ENCODE results near the gene USP17L5.
"Not testable (repeated sequence)": the region's sequence is repeated elsewhere in the genome, so short reads cannot be mapped to it uniquely, and the experiment has no call there.

Gene USP17L5

GRCh38 chr4:9339103-9339502 is at the start of gene USP17L5:
Gene USP17L5 (plus strand): TSS chr4:9339403. CDS start chr4:9339403, 0 bp downstream.
- not testable (repeated sequence) for DNase-seq

- not testable (repeated sequence) for DNase-seq
Measured at GRCh38 chr4:9324191-9324590, 15.0 kb upstream of the USP17L5 start.

- not testable (repeated sequence) for DNase-seq
Measured at GRCh38 chr4:9324865-9325264, 14.3 kb upstream of the USP17L5 start, which contains the start of gene USP17L24. Gene USP17L24 (plus strand): TSS chr4:9325165. CDS start chr4:9325165, 0 bp downstream.

GRCh38 chr4:9329611-9330010 is 9.6 kb upstream of the USP17L5 start, which contains the start of gene USP17L25:
Gene USP17L25 (plus strand): TSS chr4:9329911. CDS start chr4:9329911, 0 bp downstream.
- not testable (repeated sequence) for DNase-seq

GRCh38 chr4:9334358-9334757 is 4.8 kb upstream of the USP17L5 start, which contains the start of gene USP17L26:
Gene USP17L26 (plus strand): TSS chr4:9334658. CDS start chr4:9334658, 0 bp downstream.
- DNase-seq = not testable (repeated sequence)

GRCh38 chr4:9343848-9344247 is 4.6 kb downstream of the USP17L5 start, which contains the start of gene USP17L27:
Gene USP17L27 (plus strand): TSS chr4:9344148. CDS start chr4:9344148, 0 bp downstream.
- not testable (repeated sequence) for DNase-seq

GRCh38 chr4:9348593-9348992 is 9.4 kb downstream of the USP17L5 start, which contains the start of gene USP17L28:
Gene USP17L28 (plus strand): TSS chr4:9348893. CDS start chr4:9348893, 0 bp downstream.
- not testable (repeated sequence) for DNase-seq

- DNase-seq = not testable (repeated sequence)
Measured at GRCh38 chr4:9350866-9351265, 11.7 kb downstream of the USP17L5 start.

- not testable (repeated sequence) for DNase-seq
Measured at GRCh38 chr4:9353338-9353737, 14.1 kb downstream of the USP17L5 start, which contains the start of gene USP17L29. Gene USP17L29 (plus strand): TSS chr4:9353638. CDS start chr4:9353638, 0 bp downstream.

GRCh38 chr4:9362829-9363228 is 23.6 kb downstream of the USP17L5 start, which contains the start of gene USP17L30:
Gene USP17L30 (plus strand): TSS chr4:9363129. CDS start chr4:9363129, 0 bp downstream.
- DNase-seq = not testable (repeated sequence)

GRCh38 chr4:9379881-9380280 is 40.7 kb downstream of the USP17L5 start:
- DNase-seq = not testable (repeated sequence)

- DNase-seq = not testable (repeated sequence)
Measured at GRCh38 chr4:9381012-9381534, 41.9 kb downstream of the USP17L5 start.

GRCh38 chr4:9384126-9384525 is 44.9 kb downstream of the USP17L5 start:
- no peak for DNase-seq

- not testable (repeated sequence) for DNase-seq
Measured at GRCh38 chr4:9389001-9389400, 49.8 kb downstream of the USP17L5 start.

Data from activated gamma-delta T cell treated with Interleukin-2 at 50 U/mL for 16 hours (primary cell).